Kidney glomerular epithelial cell (primary cell): ENCODE data around the gene FAM234B.

Source experiments
- DNase-seq: peaks from one replicate; lab custom pipeline; 2025; lab: John Stamatoyannopoulos, UW

FAM234B gene

GRCh38 chr12:13119826-13120225 lies 75.6 kb downstream of the FAM234B start:
- DNase-seq = no peak

- no peak for DNase-seq
Measured at GRCh38 chr12:13120413-13120812, 76.2 kb downstream of the FAM234B start.

- DNase-seq = no peak
Measured at GRCh38 chr12:13121568-13121967, 77.4 kb downstream of the FAM234B start.

GRCh38 chr12:13124656-13125505 lies 80.7 kb downstream of the FAM234B start:
- DNase-seq = peak; percentile 77

GRCh38 chr12:13125996-13126395 lies 81.8 kb downstream of the FAM234B start:
- DNase-seq = no peak

GRCh38 chr12:13126494-13126893 lies 82.3 kb downstream of the FAM234B start:
- DNase-seq = no peak

GRCh38 chr12:13127444-13127843 lies 83.3 kb downstream of the FAM234B start:
- DNase-seq = no peak

GRCh38 chr12:13128291-13128965 lies 84.2 kb downstream of the FAM234B start:
- DNase-seq = no peak

- DNase-seq = no peak
Measured at GRCh38 chr12:13130981-13131380, 86.8 kb downstream of the FAM234B start.
